ENCODE measurements around the gene DLEC1. TPM values are rescaled to one million over a fixed set of nuclear protein-coding genes. Genes with fewer than 3 reads are reported as not detected.

Gene DLEC1, protein sequence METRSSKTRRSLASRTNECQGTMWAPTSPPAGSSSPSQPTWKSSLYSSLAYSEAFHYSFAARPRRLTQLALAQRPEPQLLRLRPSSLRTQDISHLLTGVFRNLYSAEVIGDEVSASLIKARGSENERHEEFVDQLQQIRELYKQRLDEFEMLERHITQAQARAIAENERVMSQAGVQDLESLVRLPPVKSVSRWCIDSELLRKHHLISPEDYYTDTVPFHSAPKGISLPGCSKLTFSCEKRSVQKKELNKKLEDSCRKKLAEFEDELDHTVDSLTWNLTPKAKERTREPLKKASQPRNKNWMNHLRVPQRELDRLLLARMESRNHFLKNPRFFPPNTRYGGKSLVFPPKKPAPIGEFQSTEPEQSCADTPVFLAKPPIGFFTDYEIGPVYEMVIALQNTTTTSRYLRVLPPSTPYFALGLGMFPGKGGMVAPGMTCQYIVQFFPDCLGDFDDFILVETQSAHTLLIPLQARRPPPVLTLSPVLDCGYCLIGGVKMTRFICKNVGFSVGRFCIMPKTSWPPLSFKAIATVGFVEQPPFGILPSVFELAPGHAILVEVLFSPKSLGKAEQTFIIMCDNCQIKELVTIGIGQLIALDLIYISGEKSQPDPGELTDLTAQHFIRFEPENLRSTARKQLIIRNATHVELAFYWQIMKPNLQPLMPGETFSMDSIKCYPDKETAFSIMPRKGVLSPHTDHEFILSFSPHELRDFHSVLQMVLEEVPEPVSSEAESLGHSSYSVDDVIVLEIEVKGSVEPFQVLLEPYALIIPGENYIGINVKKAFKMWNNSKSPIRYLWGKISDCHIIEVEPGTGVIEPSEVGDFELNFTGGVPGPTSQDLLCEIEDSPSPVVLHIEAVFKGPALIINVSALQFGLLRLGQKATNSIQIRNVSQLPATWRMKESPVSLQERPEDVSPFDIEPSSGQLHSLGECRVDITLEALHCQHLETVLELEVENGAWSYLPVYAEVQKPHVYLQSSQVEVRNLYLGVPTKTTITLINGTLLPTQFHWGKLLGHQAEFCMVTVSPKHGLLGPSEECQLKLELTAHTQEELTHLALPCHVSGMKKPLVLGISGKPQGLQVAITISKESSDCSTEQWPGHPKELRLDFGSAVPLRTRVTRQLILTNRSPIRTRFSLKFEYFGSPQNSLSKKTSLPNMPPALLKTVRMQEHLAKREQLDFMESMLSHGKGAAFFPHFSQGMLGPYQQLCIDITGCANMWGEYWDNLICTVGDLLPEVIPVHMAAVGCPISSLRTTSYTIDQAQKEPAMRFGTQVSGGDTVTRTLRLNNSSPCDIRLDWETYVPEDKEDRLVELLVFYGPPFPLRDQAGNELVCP (N-terminal part only)
- under 1 TPM; 0.19 to 0.42 (median 0.37) TPM for total RNA-seq

DNA sequence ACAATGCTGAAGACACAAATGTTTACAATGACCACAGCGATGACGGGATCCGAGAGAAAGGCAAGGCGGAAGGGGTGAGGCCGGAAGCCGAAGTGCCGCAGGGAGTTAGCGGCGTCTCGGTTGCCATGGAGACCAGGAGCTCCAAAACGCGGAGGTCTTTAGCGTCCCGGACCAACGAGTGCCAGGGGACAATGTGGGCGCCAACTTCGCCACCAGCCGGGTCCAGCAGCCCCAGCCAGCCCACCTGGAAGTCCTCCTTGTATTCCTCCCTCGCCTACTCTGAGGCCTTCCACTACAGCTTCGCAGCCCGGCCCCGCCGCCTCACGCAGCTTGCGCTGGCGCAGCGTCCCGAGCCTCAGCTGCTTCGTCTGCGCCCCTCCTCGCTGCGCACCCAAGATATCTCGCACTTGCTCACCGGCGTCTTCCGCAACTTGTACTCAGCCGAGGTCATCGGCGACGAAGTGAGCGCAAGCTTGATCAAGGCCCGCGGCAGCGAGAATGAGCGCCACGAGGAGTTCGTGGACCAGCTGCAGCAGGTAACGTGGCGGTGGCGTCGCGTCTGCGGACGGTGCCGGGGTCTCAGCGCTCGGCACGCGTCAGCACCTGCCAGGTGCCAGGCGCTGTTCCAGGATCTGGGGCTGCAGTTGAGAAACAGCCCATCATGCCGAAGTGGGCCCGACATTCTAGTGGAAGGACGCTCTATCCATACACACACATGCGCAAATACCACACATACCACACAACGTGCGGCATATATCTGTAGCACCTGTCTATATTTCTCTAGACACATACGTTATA is at the start of gene DLEC1:
Gene DLEC1, plus strand, starts transcription at position 108 of the 798 bp plus-strand sequence. Its CDS starts 18 bp downstream, at position 126.
- peaks cover 9 to 19% (median 16%) of the 10 kb centered on the region in 4 donors for H3K4me1 ChIP-seq
- TF ChIP-seq POLR2A (IDR thresholded peaks at IDR 0.05; ENCODE audit: low read depth) (no peak), POLR2AphosphoS5 (IDR thresholded peaks at IDR 0.05) (no peak), EP300 (IDR thresholded peaks at IDR 0.05) (no peak)
- TF ChIP-seq, protein P1, sequence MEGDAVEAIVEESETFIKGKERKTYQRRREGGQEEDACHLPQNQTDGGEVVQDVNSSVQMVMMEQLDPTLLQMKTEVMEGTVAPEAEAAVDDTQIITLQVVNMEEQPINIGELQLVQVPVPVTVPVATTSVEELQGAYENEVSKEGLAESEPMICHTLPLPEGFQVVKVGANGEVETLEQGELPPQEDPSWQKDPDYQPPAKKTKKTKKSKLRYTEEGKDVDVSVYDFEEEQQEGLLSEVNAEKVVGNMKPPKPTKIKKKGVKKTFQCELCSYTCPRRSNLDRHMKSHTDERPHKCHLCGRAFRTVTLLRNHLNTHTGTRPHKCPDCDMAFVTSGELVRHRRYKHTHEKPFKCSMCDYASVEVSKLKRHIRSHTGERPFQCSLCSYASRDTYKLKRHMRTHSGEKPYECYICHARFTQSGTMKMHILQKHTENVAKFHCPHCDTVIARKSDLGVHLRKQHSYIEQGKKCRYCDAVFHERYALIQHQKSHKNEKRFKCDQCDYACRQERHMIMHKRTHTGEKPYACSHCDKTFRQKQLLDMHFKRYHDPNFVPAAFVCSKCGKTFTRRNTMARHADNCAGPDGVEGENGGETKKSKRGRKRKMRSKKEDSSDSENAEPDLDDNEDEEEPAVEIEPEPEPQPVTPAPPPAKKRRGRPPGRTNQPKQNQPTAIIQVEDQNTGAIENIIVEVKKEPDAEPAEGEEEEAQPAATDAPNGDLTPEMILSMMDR (IDR thresholded peaks at IDR 0.05): no peak
- peak; percentile 89 for DNase-seq (ENCODE audit: extremely low spot score)
- peak within 1 kb of the TSS; percentile 54 to 64 (median 57) for H3K4me3 ChIP-seq
- WGBS: 6% methylated on average over 56 of the region's 67 CpGs
- H3K27me3 ChIP-seq: no peaks in the 10 kb centered on the region
- no peaks in the 10 kb centered on the region for H3K9me3 ChIP-seq
- peak within 1 kb of the TSS in 1 of 4 donors; percentile 26 for H3K27ac ChIP-seq (replicated peaks in 1 of 4)
- no peaks in the 10 kb centered on the region for H3K36me3 ChIP-seq
- intact Hi-C loops (cut with DNase I): no loop called here

DNA sequence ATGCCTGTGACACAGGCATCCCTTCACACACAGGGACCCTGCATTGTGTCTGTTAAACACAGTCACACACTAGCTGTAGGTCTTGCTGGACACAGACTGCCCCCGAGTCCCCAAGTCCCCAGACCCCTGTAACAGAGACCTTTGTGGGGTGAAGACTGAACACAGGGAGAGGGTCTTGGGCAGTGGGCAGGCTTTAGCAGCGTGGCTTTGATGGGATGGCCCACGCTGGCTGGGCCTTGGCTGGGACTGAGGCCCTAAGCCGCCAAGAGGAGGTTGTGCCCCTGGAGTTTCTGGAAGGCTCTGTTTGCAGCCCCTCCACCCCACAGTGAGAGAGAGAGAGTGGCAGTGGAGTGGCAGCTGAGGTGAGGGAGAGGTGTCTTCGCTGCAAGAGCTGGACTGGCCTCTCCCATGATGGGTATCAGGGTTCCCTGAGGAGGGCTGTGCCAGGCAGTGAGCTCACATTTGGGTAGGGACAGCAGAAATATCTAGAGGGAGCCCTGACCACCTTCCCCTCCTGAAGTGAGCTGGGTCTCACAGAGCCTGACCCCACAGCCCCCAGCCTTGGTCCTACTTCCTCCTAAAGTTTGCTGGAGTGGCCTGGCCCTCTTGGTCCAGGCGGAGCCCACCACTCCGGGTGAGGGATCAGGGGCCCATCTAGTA is 49.1 kb upstream of the DLEC1 start:
- intact Hi-C loops (cut with DNase I): no loop called here
- no peak overlapping the region for H3K27ac ChIP-seq (replicated peaks in 1 of 4)
- 91% methylated on average over 5 of the region's 7 CpGs for WGBS

DNA sequence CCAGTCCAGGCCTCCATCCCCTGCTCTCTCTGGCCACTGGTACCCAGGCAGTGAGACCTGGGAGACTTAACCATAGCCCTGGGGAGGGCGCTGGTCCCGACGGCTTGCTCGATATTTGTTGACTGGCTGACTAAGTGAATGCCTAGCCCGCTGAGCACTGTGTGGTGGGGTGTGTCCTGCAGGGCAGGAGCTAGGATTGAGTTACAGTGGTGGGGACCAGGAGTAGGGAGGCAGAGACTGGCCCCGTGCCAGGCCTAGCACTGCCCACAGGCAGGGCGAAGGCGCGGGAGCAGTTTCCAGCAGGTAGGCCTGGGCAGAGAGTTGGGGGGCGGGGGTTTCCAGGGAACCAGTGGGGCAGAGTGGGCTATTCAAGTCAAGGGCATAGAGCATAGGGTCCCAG is 48.5 kb upstream of the DLEC1 start, which contains the start of gene VILL:
Gene VILL, plus strand, starts transcription at position 260 of the 400 bp plus-strand sequence. CDS start 2,887 bp downstream, outside the sequence.
- DNase-seq (ENCODE audit: extremely low spot score): no peak
- Histone ChIP-seq H3K27me3 (no peaks in the 10 kb centered on the region), H3K27ac (replicated peaks in 1 of 4) (no peak within 1 kb of the TSS), H3K4me1 (peaks cover 4 to 22% (median 18%) of the 10 kb centered on the region in 4 donors), H3K36me3 (no peaks in the 10 kb centered on the region), H3K9me3 (no peaks in the 10 kb centered on the region), H3K4me3 (no peak within 1 kb of the TSS)
- intact Hi-C loops (cut with DNase I): no loop called here
- 92% methylated on average over 7 of the region's 10 CpGs for WGBS
- TF ChIP-seq POLR2A (IDR thresholded peaks at IDR 0.05; ENCODE audit: low read depth) (no peak), EP300 (IDR thresholded peaks at IDR 0.05) (no peak), POLR2AphosphoS5 (IDR thresholded peaks at IDR 0.05) (no peak)
- TF ChIP-seq, protein P1 (IDR thresholded peaks at IDR 0.05): no peak

More for the DNA sequence above, 49.1 kb upstream of the DLEC1 start:
- Histone ChIP-seq H3K27me3 (no peaks in the 10 kb centered on the region), H3K4me1 (peaks cover 4 to 19% (median 16%) of the 10 kb centered on the region in 4 donors), H3K36me3 (peaks cover 0 to 5% (median 1%) of the 10 kb centered on the region in 4 donors), H3K9me3 (no peaks in the 10 kb centered on the region), H3K4me3 (no peak overlapping the region)
- TF ChIP-seq POLR2A (IDR thresholded peaks at IDR 0.05; ENCODE audit: low read depth) (no peak), EP300 (IDR thresholded peaks at IDR 0.05) (no peak), POLR2AphosphoS5 (IDR thresholded peaks at IDR 0.05) (no peak)
- TF ChIP-seq, protein P1 (IDR thresholded peaks at IDR 0.05): no peak
- DNase-seq (ENCODE audit: extremely low spot score): no peak

All from esophagus muscularis mucosa (tissue), 4 donors.